ENCODE data around the gene MLLT1. TPM values are rescaled to one million over a fixed set of nuclear protein-coding genes. Genes with fewer than 3 reads are reported as not detected.

MLLT1 gene
- total RNA-seq, 4 donors from 2014 or later: 13.9 to 37.7 (median 24.4) TPM

DNA sequence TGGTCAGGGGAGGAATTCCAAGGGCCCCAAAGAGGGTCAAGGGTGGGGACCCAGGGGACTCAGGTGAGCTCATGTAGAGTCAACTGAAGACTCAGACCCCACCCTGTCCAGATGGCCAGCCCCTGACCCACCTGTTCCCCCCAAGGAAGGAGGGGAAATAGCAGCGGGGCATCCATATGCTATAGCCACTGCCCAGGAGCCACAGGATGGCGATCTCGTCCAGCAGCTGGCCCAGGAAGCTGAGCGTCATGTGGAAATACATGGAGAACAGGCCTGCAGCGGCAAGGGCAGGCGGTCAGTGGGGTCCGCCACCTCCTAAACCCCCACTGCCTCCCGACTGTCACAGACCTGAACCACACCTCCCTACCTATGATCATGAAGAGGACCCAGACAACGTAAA lies 32.2 kb upstream of the MLLT1 start:
- no peak overlapping the region for H3K4me3 ChIP-seq
- intact Hi-C loops (cut with DNase I; ENCODE audit: low total_unique reads) (no loop called here), in situ Hi-C loops (cut with MboI; ENCODE audit: low sequenced_read_pairs in 4 of 4) (loop anchor here in 1 of 4 donors (25.0 kb wide), 1 partner anchor 275 kb away; no protein-coding TSS in a partner anchor)
- no peaks in the 10 kb centered on the region for H3K36me3 ChIP-seq
- H3K4me1 ChIP-seq: no peaks in the 10 kb centered on the region
- H3K9me3 ChIP-seq: no peaks in the 10 kb centered on the region
- DNase-seq (no peak), ATAC-seq (no peak)
- TF ChIP-seq POLR2A (IDR thresholded peaks at IDR 0.05): no peak
- TF ChIP-seq, protein P1, sequence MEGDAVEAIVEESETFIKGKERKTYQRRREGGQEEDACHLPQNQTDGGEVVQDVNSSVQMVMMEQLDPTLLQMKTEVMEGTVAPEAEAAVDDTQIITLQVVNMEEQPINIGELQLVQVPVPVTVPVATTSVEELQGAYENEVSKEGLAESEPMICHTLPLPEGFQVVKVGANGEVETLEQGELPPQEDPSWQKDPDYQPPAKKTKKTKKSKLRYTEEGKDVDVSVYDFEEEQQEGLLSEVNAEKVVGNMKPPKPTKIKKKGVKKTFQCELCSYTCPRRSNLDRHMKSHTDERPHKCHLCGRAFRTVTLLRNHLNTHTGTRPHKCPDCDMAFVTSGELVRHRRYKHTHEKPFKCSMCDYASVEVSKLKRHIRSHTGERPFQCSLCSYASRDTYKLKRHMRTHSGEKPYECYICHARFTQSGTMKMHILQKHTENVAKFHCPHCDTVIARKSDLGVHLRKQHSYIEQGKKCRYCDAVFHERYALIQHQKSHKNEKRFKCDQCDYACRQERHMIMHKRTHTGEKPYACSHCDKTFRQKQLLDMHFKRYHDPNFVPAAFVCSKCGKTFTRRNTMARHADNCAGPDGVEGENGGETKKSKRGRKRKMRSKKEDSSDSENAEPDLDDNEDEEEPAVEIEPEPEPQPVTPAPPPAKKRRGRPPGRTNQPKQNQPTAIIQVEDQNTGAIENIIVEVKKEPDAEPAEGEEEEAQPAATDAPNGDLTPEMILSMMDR (IDR thresholded peaks at IDR 0.05 in 4 of 5, conservative IDR thresholded peaks at IDR 0.05 in 1 of 5): no peak
- no peaks in the 10 kb centered on the region for H3K27me3 ChIP-seq
- H3K27ac ChIP-seq: no peak overlapping the region

DNA sequence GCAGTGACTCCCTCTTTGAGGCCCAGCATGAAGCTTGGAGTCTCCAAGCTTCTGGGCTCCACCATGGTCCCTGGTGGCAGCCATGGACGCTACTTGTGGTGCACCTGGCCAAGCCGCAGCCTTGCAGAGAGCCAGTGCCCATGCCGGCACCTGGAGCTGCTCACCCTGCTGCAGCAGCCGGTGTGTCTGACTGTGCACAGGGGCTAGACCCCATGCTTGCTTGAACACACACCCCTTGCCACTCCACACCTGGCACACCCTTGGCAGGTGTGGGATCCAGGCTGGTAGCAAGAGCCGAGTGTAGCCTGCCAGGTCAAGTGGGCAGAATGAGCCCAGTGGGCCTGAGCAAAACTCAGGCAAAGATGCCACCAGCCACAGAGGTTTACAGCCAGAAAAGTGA lies 18.6 kb upstream of the MLLT1 start:
- no peaks in the 10 kb centered on the region for H3K9me3 ChIP-seq
- DNase-seq (no peak), ATAC-seq (no peak)
- H3K27me3 ChIP-seq: no peaks in the 10 kb centered on the region
- no peaks in the 10 kb centered on the region for H3K4me1 ChIP-seq
- intact Hi-C loops (cut with DNase I; ENCODE audit: low total_unique reads): loop anchor here (5.0 kb wide), 1 partner anchor 251 kb away; no protein-coding TSS in a partner anchor
- in situ Hi-C loops (cut with MboI; ENCODE audit: low sequenced_read_pairs in 4 of 4): loop anchor here in 3 of 4 donors (5.0 to 10.0 kb wide), 3 partner anchors 76 to 94 kb away; no protein-coding TSS in a partner anchor
- H3K36me3 ChIP-seq: no peaks in the 10 kb centered on the region
- no peak for TF ChIP-seq POLR2A (IDR thresholded peaks at IDR 0.05)
- TF ChIP-seq, protein P1 (IDR thresholded peaks at IDR 0.05 in 4 of 5, conservative IDR thresholded peaks at IDR 0.05 in 1 of 5): no peak
- no peak overlapping the region for H3K27ac ChIP-seq
- no peak overlapping the region for H3K4me3 ChIP-seq

GRCh38 chr19:6297202-6297601 lies 17.4 kb upstream of the MLLT1 start:
- no peak for ATAC-seq
- intact Hi-C loops (cut with DNase I; ENCODE audit: low total_unique reads): loop anchor here (5.0 kb wide), 1 partner anchor 250 kb away; no protein-coding TSS in a partner anchor
- Histone ChIP-seq H3K9me3 (peaks cover 0 to 5% (median 0%) of the 10 kb centered on the region in 3 donors), H3K36me3 (no peaks in the 10 kb centered on the region), H3K27me3 (no peaks in the 10 kb centered on the region), H3K27ac (no peak overlapping the region), H3K4me3 (no peak overlapping the region), H3K4me1 (no peaks in the 10 kb centered on the region)
- DNase-seq: no peak
- in situ Hi-C loops (cut with MboI; ENCODE audit: low sequenced_read_pairs in 4 of 4): loop anchor here in 3 of 4 donors (5.0 to 10.0 kb wide), 3 partner anchors 75 to 92 kb away; no protein-coding TSS in a partner anchor
- TF ChIP-seq, protein P1 (IDR thresholded peaks at IDR 0.05 in 4 of 5, conservative IDR thresholded peaks at IDR 0.05 in 1 of 5): no peak
- TF ChIP-seq POLR2A (IDR thresholded peaks at IDR 0.05): no peak

GRCh38 chr19:6292006-6292405 lies 12.2 kb upstream of the MLLT1 start:
- Histone ChIP-seq H3K9me3 (peaks cover 0 to 23% (median 14%) of the 10 kb centered on the region in 3 donors), H3K4me3 (no peak overlapping the region), H3K27me3 (no peaks in the 10 kb centered on the region), H3K36me3 (no peaks in the 10 kb centered on the region), H3K27ac (no peak overlapping the region), H3K4me1 (no peaks in the 10 kb centered on the region)
- DNase-seq (no peak), ATAC-seq (no peak)
- in situ Hi-C loops (cut with MboI; ENCODE audit: low sequenced_read_pairs in 4 of 4): loop anchor here in 1 of 4 donors (10.0 kb wide), 1 partner anchor 87 kb away; no protein-coding TSS in a partner anchor
- intact Hi-C loops (cut with DNase I; ENCODE audit: low total_unique reads): no loop called here
- TF ChIP-seq POLR2A (IDR thresholded peaks at IDR 0.05): no peak
- TF ChIP-seq, protein P1 (IDR thresholded peaks at IDR 0.05 in 4 of 5, conservative IDR thresholded peaks at IDR 0.05 in 1 of 5): no peak

DNA sequence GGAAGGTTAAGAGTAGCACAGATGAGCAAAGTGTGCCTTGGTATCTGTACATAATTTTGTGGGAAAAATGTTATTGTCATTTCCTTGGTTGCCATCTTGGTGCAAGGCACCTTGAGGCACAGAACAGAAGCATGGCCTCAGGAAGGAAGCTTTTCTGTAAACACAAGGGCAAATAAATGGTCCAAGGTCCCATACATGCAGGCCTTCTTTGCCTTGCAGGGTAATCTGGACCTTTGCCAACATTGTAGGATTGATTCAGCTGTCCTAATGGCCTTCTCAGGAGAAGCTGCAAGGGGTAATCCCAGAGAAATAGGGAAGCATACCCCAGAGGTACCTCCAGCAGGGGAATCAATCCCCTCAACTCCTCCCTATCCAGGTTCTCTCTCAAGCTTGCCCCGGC lies 9.0 kb upstream of the MLLT1 start:
- H3K27ac ChIP-seq: no peak overlapping the region
- intact Hi-C loops (cut with DNase I; ENCODE audit: low total_unique reads) (no loop called here), in situ Hi-C loops (cut with MboI; ENCODE audit: low sequenced_read_pairs in 4 of 4) (no loop called here)
- H3K9me3 ChIP-seq: peaks cover 0 to 30% (median 19%) of the 10 kb centered on the region in 3 donors
- TF ChIP-seq, protein P1 (IDR thresholded peaks at IDR 0.05 in 4 of 5, conservative IDR thresholded peaks at IDR 0.05 in 1 of 5): no peak
- TF ChIP-seq POLR2A (IDR thresholded peaks at IDR 0.05): no peak
- H3K27me3 ChIP-seq: no peaks in the 10 kb centered on the region
- DNase-seq: no peak
- H3K4me3 ChIP-seq: no peak overlapping the region
- no peaks in the 10 kb centered on the region for H3K4me1 ChIP-seq
- no peaks in the 10 kb centered on the region for H3K36me3 ChIP-seq
- no peak for ATAC-seq

Data from gastrocnemius medialis (tissue), 4 donors.